Stomach (tissue), 9 donors: ENCODE results near the gene AK1. TPM values are rescaled to one million over a fixed set of nuclear protein-coding genes. Genes with fewer than 3 reads are reported as not detected.
A peak's percentile ranks its signal among the peaks of the same experiment; 100 is the strongest.

Experiments used
- DNase-seq, 2 donors: peaks; one replicate each; pipeline versions ENCODE4 v3.0.0 to v3.0.0-alpha.2; 2013 to 2019
- H3K27ac ChIP-seq, 5 donors: fragments of 200-600 bp in 4 of 5; sonication (generic) in 4 of 5; one replicate each; pipeline ENCODE4 v1.5.1; 2013 to 2019; ENCODE audit warnings: mild to moderate bottlenecking in 1 of 5, moderate library complexity in 1 of 5
- H3K27me3 ChIP-seq, 3 donors: fragments of 200-600 bp; sonication (generic); one replicate each; pipeline ENCODE4 v1.5.1; 2017 to 2019; ENCODE audit warnings: mixed run types in 1 of 3
- H3K36me3 ChIP-seq, 4 donors: fragments of 200-600 bp; sonication (generic); 1 replicate in 3 of 4; 2 replicates in 1 of 4; pipeline ENCODE4 v1.5.1; 2016 to 2019
- H3K4me1 ChIP-seq, 4 donors: fragments of 200-600 bp; sonication (generic); one replicate each; pipeline ENCODE4 v1.5.1; 2016 to 2019
- H3K4me3 ChIP-seq, 4 donors: fragments of 200-600 bp; sonication (generic) in 3 of 4; one replicate each; pipeline ENCODE4 v1.5.1; 2016 to 2019; ENCODE audit warnings: mild to moderate bottlenecking in 1 of 4
- H3K9me3 ChIP-seq, 4 donors: fragments of 200-600 bp; sonication (generic); one replicate each; pipeline ENCODE4 v1.5.1; 2016 to 2019
- EP300 ChIP-seq: sonication (generic); formaldehyde crosslinking; IDR thresholded peaks from one replicate; pipeline ENCODE4 v1.6.1; 2017; ENCODE audit warnings: antibody characterized with exemption
- POLR2A ChIP-seq, 4 donors: fragments of 450-650 bp; IDR thresholded peaks; one replicate each; pipeline ENCODE4 v1.6.1; 2016; ENCODE audit warnings: antibody characterized with exemption in 4 of 4, control low read depth in 2 of 4, mild to moderate bottlenecking in 1 of 4, moderate library complexity in 1 of 4
- POLR2AphosphoS5 ChIP-seq, 3 donors: sonication (generic); formaldehyde crosslinking; IDR thresholded peaks; one replicate each; pipeline ENCODE4 v1.6.1; 2016; ENCODE audit warnings: antibody characterized with exemption in 3 of 3
- WGBS, 5 donors: extraction: QIAGEN DNeasy Blood & Tissue Kit in 3 of 5; methylation state at CpG; one replicate each; pipeline versions ENCODE4 v1.1.5 to v1.1.7; 2013 to 2018; 5-methylcytosine and 5-hydroxymethylcytosine counted together
- intact Hi-C: fragments of 100-400 bp; cut with DNase I; formaldehyde crosslinking; loops from one replicate; pipeline ENCODE4 v1.15.1; 2023; ENCODE audit warnings: low total_unique reads
- polyA plus RNA-seq, 3 donors: library from polyadenylated mRNA; stranded (reverse); fragments of 200-250 nt; gene quantifications; one replicate each; pipeline ENCODE4 v1.2.3, GENCODE V29; 2013
- total RNA-seq, 5 donors: library from RNA; depleted of rRNA; stranded (reverse); fragments of >200 nt; gene quantifications; one replicate each; pipeline versions ENCODE4 v1.1.0 to v1.2.3, GENCODE V29; 2014 to 2016
- TF ChIP-seq, protein P1 (sequence below), 7 experiments: fragments of 450-650 bp in 4 of 7; fragments of 200-600 bp in 3 of 7; sonication (generic) in 3 of 7; IDR thresholded peaks; one replicate each; pipeline ENCODE4 v1.5.1; 2016 to 2019; ENCODE audit warnings: antibody characterized with exemption in 7 of 7, control low read depth in 2 of 7, mild to moderate bottlenecking in 1 of 7
- donor health status: healthy with polysubstance abuse.
- donor health status: Bipolar disorder and iron deficiency.
- donor health status: healthy.

Gene AK1
- total and polyA plus RNA-seq, 8 donors: 7.2 to 92.1 (median 64.4) TPM; not detected in 1

DNA sequence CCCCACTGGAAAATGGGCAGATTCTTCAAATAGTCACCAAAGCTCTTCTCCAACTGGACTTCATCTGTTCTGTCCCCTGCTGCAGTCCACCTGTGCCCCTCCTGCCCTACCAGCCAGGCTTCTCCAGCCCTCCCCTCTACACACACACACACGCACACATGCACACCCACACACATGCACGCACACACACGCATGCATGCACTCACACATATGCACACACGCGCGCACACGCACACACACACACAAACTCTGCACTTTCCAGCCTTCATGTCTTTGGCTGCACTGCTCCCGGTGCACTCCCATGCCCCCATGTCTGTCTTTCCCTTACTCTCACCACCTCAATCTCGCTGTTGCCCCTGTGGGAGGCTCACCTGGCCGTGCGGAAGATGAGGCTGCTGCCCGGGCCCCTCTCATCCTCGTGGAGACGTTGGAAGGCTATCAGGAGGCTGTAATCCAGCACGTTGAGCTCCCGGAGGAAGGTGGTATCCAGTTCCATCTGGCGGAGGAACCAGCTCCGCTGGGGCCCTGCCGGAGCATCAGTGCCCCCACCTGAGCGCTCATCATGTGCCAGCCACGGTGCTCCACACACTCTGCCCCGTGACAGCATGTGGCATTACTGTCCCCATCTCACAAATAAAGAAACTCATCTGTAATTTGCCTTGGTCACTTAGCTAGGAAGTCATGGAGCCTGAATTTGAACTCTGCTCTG is 47.4 kb upstream of the AK1 start:
- H3K27me3 ChIP-seq: peaks cover 0 to 61% (median 20%) of the 10 kb centered on the region in 3 donors
- 86 to 91% (median 89%) methylated on average over 21 to 22 of the region's 22 CpGs for WGBS, 5 donors
- H3K9me3 ChIP-seq: no peaks in the 10 kb centered on the region
- no peak overlapping the region for H3K4me3 ChIP-seq
- DNase-seq: no peak
- TF ChIP-seq, protein P1, sequence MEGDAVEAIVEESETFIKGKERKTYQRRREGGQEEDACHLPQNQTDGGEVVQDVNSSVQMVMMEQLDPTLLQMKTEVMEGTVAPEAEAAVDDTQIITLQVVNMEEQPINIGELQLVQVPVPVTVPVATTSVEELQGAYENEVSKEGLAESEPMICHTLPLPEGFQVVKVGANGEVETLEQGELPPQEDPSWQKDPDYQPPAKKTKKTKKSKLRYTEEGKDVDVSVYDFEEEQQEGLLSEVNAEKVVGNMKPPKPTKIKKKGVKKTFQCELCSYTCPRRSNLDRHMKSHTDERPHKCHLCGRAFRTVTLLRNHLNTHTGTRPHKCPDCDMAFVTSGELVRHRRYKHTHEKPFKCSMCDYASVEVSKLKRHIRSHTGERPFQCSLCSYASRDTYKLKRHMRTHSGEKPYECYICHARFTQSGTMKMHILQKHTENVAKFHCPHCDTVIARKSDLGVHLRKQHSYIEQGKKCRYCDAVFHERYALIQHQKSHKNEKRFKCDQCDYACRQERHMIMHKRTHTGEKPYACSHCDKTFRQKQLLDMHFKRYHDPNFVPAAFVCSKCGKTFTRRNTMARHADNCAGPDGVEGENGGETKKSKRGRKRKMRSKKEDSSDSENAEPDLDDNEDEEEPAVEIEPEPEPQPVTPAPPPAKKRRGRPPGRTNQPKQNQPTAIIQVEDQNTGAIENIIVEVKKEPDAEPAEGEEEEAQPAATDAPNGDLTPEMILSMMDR (IDR thresholded peaks at IDR 0.05): no peak
- TF ChIP-seq EP300 (no peak), POLR2AphosphoS5 (IDR thresholded peaks at IDR 0.05) (no peak), POLR2A (IDR thresholded peaks at IDR 0.05) (no peak)
- no peaks in the 10 kb centered on the region for H3K36me3 ChIP-seq
- no peak overlapping the region for H3K27ac ChIP-seq
- H3K4me1 ChIP-seq: peaks cover 23 to 42% (median 33%) of the 10 kb centered on the region in 4 donors
- intact Hi-C loops: loop anchor here (5.0 kb wide), 1 partner anchor 333 kb away; no protein-coding TSS in a partner anchor

DNA sequence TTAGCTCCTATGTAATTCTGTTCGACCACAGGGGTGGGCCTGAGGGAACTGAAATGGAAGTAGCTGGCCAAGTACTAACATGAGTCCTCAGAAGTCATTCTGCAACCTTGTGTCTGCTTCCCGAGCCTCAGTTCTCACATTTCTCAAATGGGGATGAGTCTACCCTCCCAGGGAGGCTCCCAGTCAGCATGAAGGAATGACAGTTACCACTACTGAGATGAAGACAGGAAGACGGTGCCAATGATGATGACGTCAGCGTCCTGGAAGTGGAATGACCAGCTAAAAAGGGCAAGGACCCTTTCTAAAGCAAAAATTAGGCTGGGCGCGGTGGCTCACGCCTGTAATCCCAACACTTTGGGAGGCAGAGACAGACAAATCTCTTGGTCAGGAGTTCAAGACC is 46.3 kb upstream of the AK1 start:
- Histone ChIP-seq H3K36me3 (no peaks in the 10 kb centered on the region), H3K4me3 (no peak overlapping the region), H3K27ac (no peak overlapping the region), H3K27me3 (peaks cover 0 to 50% (median 20%) of the 10 kb centered on the region in 3 donors), H3K9me3 (no peaks in the 10 kb centered on the region), H3K4me1 (peaks cover 34 to 53% (median 41%) of the 10 kb centered on the region in 4 donors)
- intact Hi-C loops: loop anchor here (5.0 kb wide), 1 partner anchor 331 kb away; no protein-coding TSS in a partner anchor
- TF ChIP-seq, protein P1 (IDR thresholded peaks at IDR 0.05): no peak
- no peak for TF ChIP-seq POLR2AphosphoS5 (IDR thresholded peaks at IDR 0.05)
- no peak for TF ChIP-seq POLR2A (IDR thresholded peaks at IDR 0.05)
- TF ChIP-seq EP300: no peak
- DNase-seq: no peak
- WGBS, 5 donors: 73 to 81% (median 79%) methylated on average over 8 of the region's 8 CpGs

DNA sequence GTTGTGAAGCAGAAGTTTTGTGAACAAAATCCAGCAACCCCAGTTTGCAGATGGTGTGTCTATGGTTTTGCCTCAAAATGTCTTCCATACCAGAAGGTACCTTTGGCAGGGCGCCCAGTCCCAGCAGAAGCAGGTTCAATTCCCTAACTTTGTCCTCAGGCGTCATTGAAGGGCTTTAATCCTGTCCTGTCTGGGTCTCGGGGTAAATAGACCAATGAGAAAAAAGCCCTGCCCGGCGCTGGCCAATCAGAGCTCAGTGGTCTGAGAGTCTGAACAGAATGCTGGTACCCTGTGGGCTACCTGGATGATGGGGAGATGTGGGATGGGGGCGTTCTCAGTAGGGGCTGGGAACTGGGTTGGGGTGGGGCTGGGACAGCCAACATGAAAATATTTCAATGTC is 45.6 kb upstream of the AK1 start:
- TF ChIP-seq EP300 (no peak), POLR2A (IDR thresholded peaks at IDR 0.05) (no peak), POLR2AphosphoS5 (IDR thresholded peaks at IDR 0.05) (no peak)
- TF ChIP-seq, protein P1 (IDR thresholded peaks at IDR 0.05): no peak
- Histone ChIP-seq H3K9me3 (no peaks in the 10 kb centered on the region), H3K27ac (no peak overlapping the region), H3K4me3 (no peak overlapping the region), H3K27me3 (peaks cover 0 to 43% (median 19%) of the 10 kb centered on the region in 3 donors), H3K36me3 (no peaks in the 10 kb centered on the region), H3K4me1 (peaks cover 38 to 53% (median 43%) of the 10 kb centered on the region in 4 donors)
- intact Hi-C loops: loop anchor here (5.0 kb wide), 1 partner anchor 331 kb away; no protein-coding TSS in a partner anchor
- 54 to 68% (median 60%) methylated on average over 6 of the region's 6 CpGs for WGBS, 5 donors
- DNase-seq: no peak

DNA sequence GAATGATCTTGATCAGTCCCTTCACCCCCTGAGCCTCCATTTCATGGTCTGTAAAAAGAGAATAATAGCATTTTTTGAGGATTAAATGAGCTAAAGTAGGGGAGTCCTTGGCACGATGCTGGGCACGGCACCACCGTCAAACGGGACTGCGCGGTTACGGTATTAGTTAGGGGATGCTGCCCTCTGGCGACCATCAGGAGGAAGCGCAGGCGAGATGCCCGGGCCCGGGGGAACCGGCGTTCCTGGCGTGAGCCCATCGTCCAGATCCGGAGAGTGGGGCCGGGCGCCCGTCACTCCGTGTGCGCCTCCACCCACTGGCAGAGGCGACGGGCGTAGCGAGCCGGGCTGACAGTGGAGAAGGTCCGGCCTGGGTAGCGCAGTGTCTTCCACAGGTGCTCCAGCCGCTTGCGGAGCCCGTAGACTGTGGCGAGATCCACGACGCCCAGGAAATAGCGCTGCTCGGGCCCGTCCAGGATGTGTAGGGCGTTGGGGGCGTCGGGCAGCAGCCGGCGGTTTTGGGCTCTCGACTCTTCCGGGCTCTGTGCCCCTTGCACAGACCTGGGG is 44.2 kb upstream of the AK1 start:
- Histone ChIP-seq H3K27me3 (peaks cover 0 to 29% (median 5%) of the 10 kb centered on the region in 3 donors), H3K4me3 (peak overlapping the region in 3 of 4 donors; percentile 7 to 31 (median 13)), H3K4me1 (peaks cover 33 to 51% (median 40%) of the 10 kb centered on the region in 4 donors), H3K9me3 (no peaks in the 10 kb centered on the region), H3K27ac (no peak overlapping the region), H3K36me3 (no peaks in the 10 kb centered on the region)
- intact Hi-C loops: loop anchor here (5.0 kb wide), 1 partner anchor 329 kb away; no protein-coding TSS in a partner anchor
- TF ChIP-seq POLR2AphosphoS5 (IDR thresholded peaks at IDR 0.05) (peak in 1 of 3 donors; percentile 33), EP300 (no peak), POLR2A (IDR thresholded peaks at IDR 0.05) (no peak)
- TF ChIP-seq, protein P1 (IDR thresholded peaks at IDR 0.05): peak in 5 of 7 experiments; percentile 93 to 99 (median 96)
- DNase-seq: peak; percentile 81 to 85
- 13 to 18% (median 15%) methylated on average over 31 to 45 of the region's 45 CpGs for WGBS, 5 donors
